T-cell (primary cell): ENCODE data around the gene AKAP9. TPM values are rescaled to one million over a fixed set of nuclear protein-coding genes. Genes with fewer than 3 reads are reported as not detected.

Source experiments
- ATAC-seq, 4 experiments: fragments of 200-7000 bp in 3 of 4; fragments of 150-1000 bp in 1 of 4; cut with Tn5 transposase; replicated peaks in 1 of 4; 1 replicate in 3 of 4; 2 replicates in 1 of 4; pipeline ENCODE4 v1.10.0; 2021; ENCODE audit warnings: moderate library complexity in 3 of 4, mild to moderate bottlenecking in 2 of 4, moderate number of reproducible peaks in 1 of 4
- CTCF ChIA-PET, 2 donors: fragments of 300-600 bp; sonication (Branson Sonifier 250); formaldehyde crosslinking; loops; one replicate each; lab custom pipeline; 2022; ENCODE audit warnings: antibody characterized with exemption in 2 of 2; lab: Charles Lee
- POLR2A ChIA-PET, 2 donors: fragments of 300-600 bp; sonication (Branson Sonifier 250); formaldehyde crosslinking; loops; one replicate each; lab custom pipeline; 2022; ENCODE audit warnings: antibody characterized with exemption in 2 of 2; lab: Charles Lee
- DNase-seq, 35 experiments: peaks; one replicate each; pipeline versions ENCODE4 v3.0.0 to v3.0.0-alpha.2; 2013 to 2023
- H3K27ac ChIP-seq: one replicate; pipeline ENCODE4 v1.5.1; 2013; ENCODE audit warnings: low read length
- H3K27me3 ChIP-seq, 2 experiments: replicated peaks in 1 of 2; 1 replicate in 1 of 2; 2 replicates in 1 of 2; pipeline versions ENCODE4 v1.6.1 to v1.7.0; 2013; ENCODE audit warnings: low read length in 1 of 2, mixed read lengths in 1 of 2; ENCODE audit not compliant: control insufficient read depth in 2 of 2, insufficient read depth in 2 of 2; ENCODE audit errors: extremely low read depth in 1 of 2
- H3K36me3 ChIP-seq, 2 donors: 1 replicate in 1 of 2; 2 replicates in 1 of 2; pipeline versions ENCODE4 v1.6.1 to v1.7.0; 2013; ENCODE audit warnings: low read length in 1 of 2; ENCODE audit not compliant: control insufficient read depth in 2 of 2, insufficient read depth in 1 of 2; ENCODE audit errors: extremely low read depth in 1 of 2
- H3K4me1 ChIP-seq, 2 experiments: 1 replicate in 1 of 2; 2 replicates in 1 of 2; pipeline versions ENCODE4 v1.6.1 to v1.7.0; 2013; ENCODE audit warnings: low read length in 2 of 2, mixed read lengths in 1 of 2; ENCODE audit not compliant: insufficient read depth in 2 of 2, control insufficient read depth in 1 of 2; ENCODE audit errors: extremely low read depth in 1 of 2
- H3K4me3 ChIP-seq, 2 donors: 1 replicate in 1 of 2; 2 replicates in 1 of 2; pipeline versions ENCODE4 v1.5.1 to v1.7.0; 2013; ENCODE audit warnings: mild to moderate bottlenecking in 2 of 2, low read length in 1 of 2, moderate library complexity in 1 of 2; ENCODE audit not compliant: control insufficient read depth in 1 of 2; ENCODE audit errors: extremely low read depth in 1 of 2
- H3K9me3 ChIP-seq: 2 replicates; pipeline ENCODE4 v1.7.0; 2013
- H3K27ac Mint-ChIP-seq, 2 donors: one replicate each; pipeline ENCODE4 v1.8.0; 2020 to 2021; ENCODE audit warnings: mild to moderate bottlenecking in 2 of 2, mixed read lengths in 2 of 2
- H3K27me3 Mint-ChIP-seq, 2 donors: one replicate each; pipeline ENCODE4 v1.8.0; 2021 to 2022; ENCODE audit warnings: mixed read lengths in 2 of 2
- H3K36me3 Mint-ChIP-seq: one replicate; pipeline ENCODE4 v1.8.0; 2021; ENCODE audit warnings: mixed read lengths
- H3K4me1 Mint-ChIP-seq, 3 donors: one replicate each; pipeline ENCODE4 v1.8.0; 2020 to 2022; ENCODE audit warnings: mixed read lengths in 3 of 3, mild to moderate bottlenecking in 1 of 3
- H3K4me3 Mint-ChIP-seq, 3 donors: one replicate each; pipeline ENCODE4 v1.8.0; 2020 to 2022; ENCODE audit warnings: mild to moderate bottlenecking in 3 of 3, mixed read lengths in 3 of 3, moderate library complexity in 3 of 3
- H3K9me3 Mint-ChIP-seq, 3 donors: one replicate each; pipeline ENCODE4 v1.8.0; 2020 to 2022; ENCODE audit warnings: mixed read lengths in 3 of 3
- WGBS: methylation state at CpG from one replicate; pipeline ENCODE4 v1.1.5; 2013; ENCODE audit warnings: missing lambda C conversion rate; ENCODE audit not compliant: insufficient coverage; 5-methylcytosine and 5-hydroxymethylcytosine counted together
- total RNA-seq, 35 experiments: library from RNA in 6 of 35; stranded (reverse) in 6 of 35; fragments of 120-200 nt in 1 of 35; gene quantifications; one replicate each; pipeline versions ENCODE4 v1.2.1 to v1.2.4 and lab custom pipeline; 2013 to 2026

The AKAP9 gene
- total RNA-seq, 5 donors from 2014 or later (not counting 1 experiment from before 2014, with no cell fraction given) = 59.6 to 83.3 (median 69.0) TPM

- H3K9me3 Mint-ChIP-seq = no peaks in the 10 kb centered on the region
- Histone ChIP-seq H3K4me3 (no peak overlapping the region), H3K36me3 (no peaks in the 10 kb centered on the region), H3K27ac (no peak overlapping the region), H3K9me3 (no peaks in the 10 kb centered on the region), H3K27me3 (no peaks in the 10 kb centered on the region), H3K4me1 (peaks cover 0 to 2% of the 10 kb centered on the region in 2 experiments)
- ChIA-PET POLR2A (interaction anchor here in 1 of 2 donors (0.6 kb wide), 1 partner anchor 342 kb away, joined by 7 read pairs; no protein-coding TSS in a partner anchor), CTCF (no interaction called here)
- H3K27ac Mint-ChIP-seq = no peak overlapping the region
- WGBS = no CpG with 5 or more reads among the region's 3 CpGs
- ATAC-seq = no peak
- no peak overlapping the region for H3K4me3 Mint-ChIP-seq
- no peaks in the 10 kb centered on the region for H3K36me3 Mint-ChIP-seq
- peaks cover 4 to 9% of the 10 kb centered on the region in 2 donors for H3K27me3 Mint-ChIP-seq
- DNase-seq = no peak
- peaks cover 0 to 4% (median 0%) of the 10 kb centered on the region in 3 donors for H3K4me1 Mint-ChIP-seq
Measured at GRCh38 chr7:91915401-91916050, 25.1 kb upstream of the AKAP9 start.

- H3K27me3 ChIP-seq = peaks cover 0 to 2% of the 10 kb centered on the region in 2 experiments
- ChIA-PET CTCF (no interaction called here), POLR2A (interaction anchor here in 1 of 2 donors (0.6 kb wide), 1 partner anchor 341 kb away, joined by 7 read pairs; no protein-coding TSS in a partner anchor)
- WGBS = no CpG with 5 or more reads among the region's 1 CpG
- H3K27me3 Mint-ChIP-seq = peaks cover 4 to 9% of the 10 kb centered on the region in 2 donors
- H3K9me3 Mint-ChIP-seq = no peaks in the 10 kb centered on the region
- H3K27ac Mint-ChIP-seq = no peak overlapping the region
- DNase-seq = no peak
- no peak overlapping the region for H3K27ac ChIP-seq
- no peaks in the 10 kb centered on the region for H3K36me3 Mint-ChIP-seq
- H3K4me3 Mint-ChIP-seq = no peak overlapping the region
- peaks cover 0 to 2% of the 10 kb centered on the region in 2 experiments for H3K4me1 ChIP-seq
- peaks cover 0 to 4% (median 0%) of the 10 kb centered on the region in 3 donors for H3K4me1 Mint-ChIP-seq
- no peak overlapping the region for H3K4me3 ChIP-seq
- no peaks in the 10 kb centered on the region for H3K36me3 ChIP-seq
- no peaks in the 10 kb centered on the region for H3K9me3 ChIP-seq
- no peak for ATAC-seq
Measured at GRCh38 chr7:91916051-91916440, 24.6 kb upstream of the AKAP9 start.

GRCh38 chr7:91918356-91918755 lies 22.3 kb upstream of the AKAP9 start:
- H3K4me3 Mint-ChIP-seq = no peak overlapping the region
- H3K27me3 Mint-ChIP-seq = peaks cover 4 to 11% of the 10 kb centered on the region in 2 donors
- no CpG with 5 or more reads among the region's 1 CpG for WGBS
- ChIA-PET POLR2A (no interaction called here), CTCF (no interaction called here)
- Histone ChIP-seq H3K9me3 (no peaks in the 10 kb centered on the region), H3K27me3 (peaks cover 0 to 13% of the 10 kb centered on the region in 2 experiments), H3K4me3 (no peak overlapping the region), H3K36me3 (no peaks in the 10 kb centered on the region), H3K4me1 (no peaks in the 10 kb centered on the region), H3K27ac (no peak overlapping the region)
- H3K4me1 Mint-ChIP-seq = peaks cover 0 to 3% (median 0%) of the 10 kb centered on the region in 3 donors
- no peak overlapping the region for H3K27ac Mint-ChIP-seq
- H3K36me3 Mint-ChIP-seq = no peaks in the 10 kb centered on the region
- no peak for ATAC-seq
- H3K9me3 Mint-ChIP-seq = no peaks in the 10 kb centered on the region
- no peak for DNase-seq

- no peaks in the 10 kb centered on the region for H3K36me3 ChIP-seq
- H3K36me3 Mint-ChIP-seq = no peaks in the 10 kb centered on the region
- peaks cover 15 to 21% of the 10 kb centered on the region in 2 donors for H3K27me3 Mint-ChIP-seq
- H3K4me3 Mint-ChIP-seq = no peak overlapping the region
- POLR2A ChIA-PET = no interaction called here
- DNase-seq = no peak
- H3K4me1 Mint-ChIP-seq = peaks cover 0 to 1% (median under 1%) of the 10 kb centered on the region in 3 donors
- H3K9me3 Mint-ChIP-seq = no peaks in the 10 kb centered on the region
- no peak for ATAC-seq
- CTCF ChIA-PET = no interaction called here
- no peak overlapping the region for H3K27ac ChIP-seq
- peaks cover 0 to 13% of the 10 kb centered on the region in 2 experiments for H3K27me3 ChIP-seq
- H3K4me3 ChIP-seq = no peak overlapping the region
- no peak overlapping the region for H3K27ac Mint-ChIP-seq
- no peaks in the 10 kb centered on the region for H3K9me3 ChIP-seq
- no CpG with 5 or more reads among the region's 4 CpGs for WGBS
- no peaks in the 10 kb centered on the region for H3K4me1 ChIP-seq
Measured at GRCh38 chr7:91922857-91923256, 17.8 kb upstream of the AKAP9 start.

GRCh38 chr7:91927912-91928311 lies 12.8 kb upstream of the AKAP9 start:
- H3K9me3 Mint-ChIP-seq = no peaks in the 10 kb centered on the region
- peaks cover 0 to 3% of the 10 kb centered on the region in 2 experiments for H3K27me3 ChIP-seq
- 50% methylated on average over 2 of the region's 6 CpGs for WGBS
- no peak for DNase-seq
- CTCF ChIA-PET = no interaction called here
- no peaks in the 10 kb centered on the region for H3K9me3 ChIP-seq
- no peaks in the 10 kb centered on the region for H3K4me1 ChIP-seq
- ATAC-seq = no peak
- H3K4me1 Mint-ChIP-seq = peaks cover 4 to 8% (median 7%) of the 10 kb centered on the region in 3 donors
- H3K4me3 ChIP-seq = no peak overlapping the region
- H3K27me3 Mint-ChIP-seq = peaks cover 18 to 23% of the 10 kb centered on the region in 2 donors
- H3K4me3 Mint-ChIP-seq = no peak overlapping the region
- no peak overlapping the region for H3K27ac Mint-ChIP-seq
- no peak overlapping the region for H3K27ac ChIP-seq
- POLR2A ChIA-PET = interaction anchor here in 1 of 2 donors (0.6 kb wide), 1 partner anchor 11 kb away, joined by 3 read pairs; no protein-coding TSS in a partner anchor
- H3K36me3 Mint-ChIP-seq = no peaks in the 10 kb centered on the region
- no peaks in the 10 kb centered on the region for H3K36me3 ChIP-seq

GRCh38 chr7:91929463-91929862 lies 11.2 kb upstream of the AKAP9 start:
- ChIA-PET POLR2A (no interaction called here), CTCF (no interaction called here)
- peaks cover 4 to 8% (median 7%) of the 10 kb centered on the region in 3 donors for H3K4me1 Mint-ChIP-seq
- Histone ChIP-seq H3K27me3 (peaks cover 0 to 3% of the 10 kb centered on the region in 2 experiments), H3K4me1 (no peaks in the 10 kb centered on the region), H3K36me3 (no peaks in the 10 kb centered on the region), H3K4me3 (no peak overlapping the region), H3K27ac (no peak overlapping the region), H3K9me3 (no peaks in the 10 kb centered on the region)
- WGBS = no CpG with 5 or more reads among the region's 3 CpGs
- ATAC-seq = peak; percentile 61 to 78 (median 69)
- H3K27me3 Mint-ChIP-seq = peaks cover 19 to 20% of the 10 kb centered on the region in 2 donors
- H3K4me3 Mint-ChIP-seq = no peak overlapping the region
- no peak overlapping the region for H3K27ac Mint-ChIP-seq
- no peaks in the 10 kb centered on the region for H3K9me3 Mint-ChIP-seq
- no peaks in the 10 kb centered on the region for H3K36me3 Mint-ChIP-seq
- DNase-seq = no peak
